DMS114 treated with DMSO at 0.1 percent for 48 hours (cell line): ENCODE data around the gene PORCN.
A peak's percentile ranks its signal among the peaks of the same experiment; 100 is the strongest.

Source experiments
- DNase-seq: peaks from one replicate; lab custom pipeline; 2025; ENCODE audit not compliant: unreplicated experiment; lab: John Stamatoyannopoulos, UW

Gene PORCN

DNA sequence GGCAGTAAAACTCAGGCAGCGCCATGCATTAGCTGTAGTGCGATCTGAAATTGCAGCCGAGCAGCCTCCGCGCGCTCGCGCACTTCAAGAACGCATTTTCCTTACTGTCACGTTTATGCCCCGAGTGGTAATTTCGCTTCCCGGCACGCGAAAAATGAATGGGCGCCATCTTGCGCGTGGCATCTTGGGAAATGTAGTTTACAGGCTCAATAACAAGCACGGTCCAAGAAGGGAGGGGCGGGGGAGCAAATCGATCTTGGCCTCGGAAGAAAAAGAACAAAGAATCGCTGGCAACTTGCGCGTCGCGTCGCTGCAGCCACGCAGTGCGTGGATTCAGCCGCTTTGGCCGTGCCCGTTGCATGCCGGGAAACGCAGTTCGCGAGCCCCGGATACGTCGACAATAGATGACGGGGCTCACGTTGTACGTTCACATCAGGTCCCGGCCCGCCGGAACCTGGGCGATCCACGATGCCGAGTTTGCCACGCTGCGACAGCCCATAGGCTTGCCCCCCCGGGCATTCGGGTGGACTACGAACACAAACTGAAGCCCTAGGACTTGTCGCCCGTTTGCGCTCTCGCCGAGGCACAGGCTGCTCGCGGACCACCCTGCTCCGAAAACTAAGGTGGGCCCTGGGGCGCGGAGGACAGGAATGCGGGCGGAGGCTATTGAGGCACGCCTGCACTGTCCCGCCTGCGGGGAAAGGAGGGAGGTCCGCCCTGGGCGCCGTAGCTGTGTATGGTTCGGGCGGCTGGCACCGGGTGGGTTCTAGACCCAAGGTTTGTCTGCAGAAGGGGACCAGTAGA lies 32.8 kb upstream of the PORCN start, which contains the start of gene FTSJ1:
TSS of gene FTSJ1 (plus strand) at position 426 of the 804 bp plus-strand sequence. CDS start 1,849 bp downstream, outside the sequence.
- DNase-seq: peak; percentile 79

DNA sequence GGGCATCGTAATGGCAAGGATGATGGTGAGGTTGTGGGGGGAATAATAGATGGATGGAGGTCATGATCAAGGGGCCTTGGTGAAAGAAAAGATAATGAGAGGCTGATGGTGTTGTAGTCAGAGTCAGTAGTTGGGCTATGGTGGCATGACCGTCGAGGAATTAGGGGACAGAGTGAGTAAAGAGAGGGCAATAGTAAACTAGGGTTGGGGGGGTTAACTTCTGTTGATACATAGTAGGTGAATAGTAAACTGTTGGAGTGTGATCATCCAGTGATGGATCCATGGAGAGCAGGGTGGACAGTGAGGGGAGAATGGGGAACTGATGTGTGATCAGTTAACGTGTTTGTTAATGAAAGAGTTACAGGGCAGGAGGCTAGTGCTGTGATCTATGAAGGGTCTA lies 31.9 kb upstream of the PORCN start:
- no peak for DNase-seq

DNA sequence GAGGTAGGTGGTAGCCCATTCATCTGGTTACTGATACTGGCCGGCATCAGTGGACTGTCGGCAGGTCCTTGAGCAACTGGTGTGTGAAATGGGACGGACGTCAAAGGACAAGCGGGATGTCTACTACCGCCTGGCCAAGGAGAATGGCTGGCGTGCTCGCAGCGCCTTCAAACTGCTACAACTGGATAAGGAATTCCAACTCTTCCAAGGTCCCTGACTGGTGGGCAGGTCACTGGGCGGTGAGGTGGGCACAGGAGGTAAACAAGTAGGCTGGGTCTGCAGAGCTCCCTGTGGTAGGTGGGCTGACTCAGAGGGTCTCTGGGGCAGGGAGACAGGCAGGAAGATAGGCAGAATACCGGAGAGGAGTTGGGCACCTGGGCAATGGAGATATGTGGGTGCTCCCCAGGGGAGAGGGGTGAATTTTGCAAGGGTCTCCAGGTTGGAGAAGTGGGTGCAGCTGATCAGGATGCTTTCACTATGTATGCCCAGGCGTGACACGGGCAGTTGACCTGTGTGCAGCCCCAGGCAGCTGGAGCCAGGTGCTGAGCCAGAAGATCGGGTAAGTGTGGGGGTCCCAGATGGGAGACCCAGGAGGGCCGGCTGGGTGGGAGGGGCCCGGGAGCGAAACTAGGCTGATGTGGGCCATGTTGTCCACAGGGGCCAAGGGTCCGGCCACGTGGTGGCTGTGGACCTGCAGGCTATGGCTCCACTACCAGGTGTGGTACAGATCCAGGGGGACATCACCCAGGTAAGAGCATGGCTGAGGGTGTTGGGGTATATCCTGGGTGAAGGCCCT lies 30.6 kb upstream of the PORCN start:
- no peak for DNase-seq

DNA sequence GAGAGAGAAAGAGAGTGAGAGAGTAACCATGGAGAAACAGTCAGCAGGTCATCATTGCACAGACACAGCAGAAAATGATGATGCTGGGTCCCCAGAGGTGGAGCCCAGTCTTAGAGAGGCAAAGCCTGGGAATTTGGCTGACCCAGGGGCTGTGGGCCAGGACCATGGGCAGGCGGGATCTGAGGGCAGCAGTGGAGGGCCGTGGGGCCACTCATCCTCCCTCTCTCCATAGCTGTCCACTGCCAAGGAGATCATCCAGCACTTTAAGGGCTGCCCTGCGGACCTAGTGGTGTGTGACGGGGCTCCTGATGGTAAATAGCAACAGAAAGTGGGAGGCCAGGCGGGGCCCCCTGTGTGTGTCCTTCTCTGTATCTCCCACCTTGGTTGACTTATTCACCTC lies 30.0 kb upstream of the PORCN start:
- no peak for DNase-seq

DNA sequence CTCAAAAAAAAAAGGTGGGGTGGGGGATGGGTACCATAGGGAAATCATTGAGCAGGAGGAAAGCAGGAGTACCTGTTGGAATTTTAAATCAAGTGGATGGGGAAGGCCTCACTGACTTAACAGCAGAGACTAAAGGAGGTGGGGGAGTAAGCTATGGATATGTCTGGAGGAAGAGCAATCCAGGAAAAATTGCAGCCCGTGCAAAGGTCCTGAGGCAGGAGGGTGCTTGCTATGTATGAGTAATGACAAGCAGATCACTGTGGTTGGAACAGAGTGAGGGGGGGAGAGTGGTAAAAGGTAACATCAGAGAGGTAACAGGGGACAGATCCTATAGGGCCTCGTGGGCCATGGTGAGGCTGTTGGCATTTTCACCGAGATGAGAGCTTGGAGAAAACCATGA lies 28.6 kb upstream of the PORCN start:
- DNase-seq: no peak

DNA sequence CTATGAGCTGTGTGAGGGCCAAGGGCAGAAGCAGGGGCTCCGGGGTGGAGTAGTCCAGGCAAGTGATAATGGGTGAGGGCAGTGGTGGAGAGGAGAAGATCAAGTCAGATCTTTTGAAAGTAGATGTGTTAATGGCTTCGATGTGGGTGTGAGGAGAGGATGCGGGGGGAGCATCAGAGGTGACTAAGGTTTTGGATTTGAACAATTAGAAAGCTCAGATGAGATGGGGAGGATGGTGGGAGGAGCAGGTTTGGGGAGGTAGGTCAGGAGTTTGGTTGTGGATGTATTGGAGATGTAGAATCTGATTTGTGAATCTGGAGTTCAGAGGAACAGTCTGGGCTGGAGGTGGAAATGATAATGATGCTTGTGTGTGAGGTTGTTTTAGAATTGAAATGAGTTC lies 28.2 kb upstream of the PORCN start:
- DNase-seq: no peak

DNA sequence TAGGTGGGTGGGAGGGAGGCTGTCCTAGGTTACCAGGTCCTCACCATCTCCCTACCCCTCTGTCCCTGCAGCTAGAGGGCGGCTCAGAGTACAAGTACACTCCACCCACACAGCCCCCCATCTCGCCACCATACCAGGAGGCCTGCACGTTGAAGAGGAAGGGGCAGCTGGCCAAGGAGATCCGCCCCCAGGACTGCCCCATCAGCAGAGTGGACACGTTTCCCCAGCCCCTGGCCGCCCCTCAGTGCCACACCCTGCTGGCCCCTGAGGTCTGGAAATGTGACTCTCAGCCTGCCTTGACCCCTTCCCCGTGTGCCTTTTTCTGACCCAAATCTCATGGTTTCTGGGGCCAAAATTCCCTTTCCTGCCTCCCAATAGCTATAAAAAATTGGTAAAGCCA lies 26.3 kb upstream of the PORCN start:
- no peak for DNase-seq

DNA sequence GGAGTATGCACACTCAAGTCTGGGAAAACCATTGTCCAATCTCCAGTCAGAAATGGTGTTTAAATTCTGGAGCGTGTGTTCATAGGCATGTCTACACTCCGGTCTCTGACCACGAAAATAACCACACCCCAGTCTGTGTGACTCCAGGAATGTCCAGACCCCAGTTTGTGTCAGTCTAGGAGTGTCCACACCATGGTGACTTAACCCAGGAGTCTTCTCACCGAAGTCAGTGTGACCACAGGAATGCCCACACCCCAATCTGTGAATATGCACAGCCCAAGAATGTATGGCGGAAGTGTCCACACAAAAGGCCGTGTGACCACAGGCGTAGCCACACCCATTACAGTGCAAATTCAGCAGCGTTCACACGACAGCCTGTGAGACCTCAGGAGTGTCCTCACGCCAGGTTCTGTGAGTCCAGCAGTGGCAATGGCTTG lies 21.4 kb upstream of the PORCN start:
- no peak for DNase-seq

DNA sequence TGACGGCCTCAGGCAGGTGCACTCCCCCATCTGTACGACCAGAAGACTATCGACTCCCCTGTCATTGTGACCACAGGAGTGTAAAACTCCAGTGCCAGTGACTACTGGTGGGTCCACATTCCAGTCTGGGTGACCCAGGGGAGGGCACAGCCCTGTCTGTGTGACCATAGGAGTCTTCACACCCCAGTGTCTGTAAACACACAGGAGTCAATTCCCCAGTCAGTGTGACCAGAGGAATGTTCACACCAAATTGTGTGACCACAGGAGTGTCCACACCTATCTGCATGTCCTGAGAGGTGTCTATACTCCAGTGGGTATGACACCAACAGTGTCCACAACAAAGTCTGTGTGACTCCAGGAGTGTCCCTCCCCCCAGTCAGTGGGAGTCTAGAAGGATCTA lies 20.8 kb upstream of the PORCN start:
- DNase-seq: no peak

DNA sequence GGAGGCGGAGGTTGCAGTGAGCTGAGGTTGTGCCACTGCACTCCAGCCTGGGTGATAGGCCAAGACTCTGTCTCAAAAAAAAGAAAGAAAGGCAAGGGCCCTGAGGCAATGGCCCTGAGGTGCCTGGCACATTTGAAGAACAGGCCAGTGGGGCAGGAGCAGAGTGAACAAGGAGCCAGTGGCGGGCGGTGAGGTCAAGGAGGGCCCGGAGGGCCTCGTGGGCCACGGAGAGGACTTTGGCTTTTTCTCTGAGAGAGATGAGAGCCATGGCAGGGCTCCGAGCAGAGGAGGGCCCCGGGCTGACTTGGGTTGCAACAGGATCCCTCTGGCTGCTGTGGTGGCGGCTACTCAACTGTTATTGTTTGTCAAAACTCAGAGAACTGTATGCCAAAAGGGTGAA lies 19.5 kb upstream of the PORCN start:
- no peak for DNase-seq

DNA sequence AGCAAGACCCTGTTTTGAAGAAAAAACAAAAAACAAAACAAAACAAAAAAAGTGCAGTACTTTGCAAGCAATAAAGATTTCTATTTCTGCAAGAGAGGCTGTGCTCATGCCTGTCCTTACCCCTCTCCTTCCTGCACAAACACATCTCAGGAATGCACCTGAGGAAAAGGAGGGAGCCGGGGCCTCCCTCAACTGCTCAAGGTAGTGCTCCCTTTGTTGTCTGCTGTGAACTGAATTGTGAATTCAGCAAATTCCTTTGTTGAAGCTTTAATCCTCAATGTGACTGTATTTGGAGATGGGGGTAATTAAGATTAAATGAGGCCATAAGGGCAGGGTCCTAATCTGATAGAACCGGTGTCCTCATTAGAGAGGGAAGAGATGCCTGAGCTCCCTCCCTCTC lies 18.9 kb upstream of the PORCN start:
- no peak for DNase-seq

DNA sequence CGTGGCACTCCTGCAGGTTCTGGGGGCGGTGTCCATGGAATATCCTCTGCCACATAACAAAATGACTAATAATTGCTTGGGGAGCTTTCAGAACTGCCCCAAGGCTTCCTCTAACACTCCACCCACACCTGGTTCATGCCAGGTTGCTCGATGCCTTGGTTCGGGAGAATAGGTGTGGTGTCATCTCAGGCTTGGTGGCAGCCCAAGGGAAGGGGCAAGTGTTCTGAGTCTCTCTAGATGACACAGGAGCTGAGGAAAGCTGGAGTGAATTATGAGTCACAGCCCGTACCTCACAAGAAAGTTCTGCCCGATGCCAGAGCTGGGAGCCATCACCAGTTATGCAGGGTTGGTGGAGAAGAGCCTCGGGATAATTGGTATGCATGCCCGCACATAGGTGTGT lies 18.1 kb upstream of the PORCN start:
- DNase-seq: no peak

DNA sequence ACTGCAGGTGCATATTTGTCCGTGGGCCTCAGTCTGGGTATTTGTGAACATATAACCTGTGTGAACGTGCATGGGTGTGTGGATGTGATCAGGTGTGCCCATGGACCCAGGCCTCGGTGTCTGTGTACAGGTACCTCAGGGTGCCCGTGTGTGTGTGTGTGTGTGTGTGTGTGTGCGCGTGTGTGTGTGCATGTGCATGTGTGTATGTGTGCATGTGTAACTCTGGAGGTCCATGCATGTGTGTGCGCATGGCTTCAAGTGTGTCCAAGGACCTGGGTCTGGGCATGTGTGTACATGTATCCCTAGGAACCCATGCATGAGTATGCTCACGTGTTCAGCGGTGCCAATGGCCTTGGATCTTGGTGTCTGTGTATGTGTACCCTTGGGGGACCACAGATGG lies 17.0 kb upstream of the PORCN start:
- no peak for DNase-seq

DNA sequence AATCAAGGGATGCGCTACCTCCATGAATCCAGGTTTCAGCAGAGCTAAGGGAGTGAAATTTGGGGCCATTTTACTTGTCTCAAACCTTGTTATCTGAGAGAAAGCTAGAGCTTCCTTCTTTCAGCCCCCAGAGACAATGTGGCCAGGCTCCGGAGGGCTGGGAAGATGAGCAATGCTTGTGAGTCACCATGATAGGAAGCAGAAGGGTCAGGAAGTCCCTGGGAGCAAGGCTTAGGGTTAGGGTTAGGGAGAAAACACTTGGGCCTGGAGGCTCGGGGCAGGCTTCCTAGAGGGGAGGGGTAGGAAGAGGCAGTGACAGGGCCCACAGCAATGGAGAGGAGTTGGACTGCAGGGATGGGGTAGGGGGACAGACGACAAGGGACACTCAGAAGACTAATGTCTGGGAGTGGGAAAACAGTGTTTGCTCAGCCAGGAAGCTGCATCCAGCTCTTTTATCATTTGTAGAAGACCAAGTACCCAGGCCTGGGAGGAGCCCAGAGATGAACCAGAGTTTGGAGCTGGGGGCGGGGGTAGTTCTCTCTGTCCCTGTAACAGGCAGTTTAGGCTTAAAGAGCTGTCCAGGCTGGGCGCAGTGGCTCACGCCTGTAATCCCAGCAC lies 16.4 kb upstream of the PORCN start:
- no peak for DNase-seq

DNA sequence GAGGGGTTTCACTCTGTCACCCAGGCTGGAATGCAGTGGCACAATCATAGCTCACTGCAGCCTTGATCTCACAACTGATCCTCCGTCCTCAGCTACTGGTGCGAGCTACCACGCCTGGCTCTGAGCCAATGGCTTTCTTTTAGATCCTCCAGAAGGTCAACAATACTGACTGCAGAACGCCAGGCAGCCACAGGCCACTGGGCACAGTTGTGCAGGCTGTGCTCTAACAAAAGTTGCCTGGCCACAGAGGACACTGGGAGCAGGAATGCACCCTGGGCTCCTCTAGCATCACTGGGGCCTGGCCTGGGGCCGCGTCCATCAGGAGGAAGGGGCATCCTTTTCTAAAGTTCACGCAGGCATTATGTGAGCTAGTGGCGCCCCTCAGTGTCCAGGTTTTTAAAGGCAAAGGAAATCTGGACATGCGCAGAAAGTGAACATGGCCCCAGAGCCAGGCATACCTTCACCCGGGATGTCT lies 14.9 kb upstream of the PORCN start:
- no peak for DNase-seq

DNA sequence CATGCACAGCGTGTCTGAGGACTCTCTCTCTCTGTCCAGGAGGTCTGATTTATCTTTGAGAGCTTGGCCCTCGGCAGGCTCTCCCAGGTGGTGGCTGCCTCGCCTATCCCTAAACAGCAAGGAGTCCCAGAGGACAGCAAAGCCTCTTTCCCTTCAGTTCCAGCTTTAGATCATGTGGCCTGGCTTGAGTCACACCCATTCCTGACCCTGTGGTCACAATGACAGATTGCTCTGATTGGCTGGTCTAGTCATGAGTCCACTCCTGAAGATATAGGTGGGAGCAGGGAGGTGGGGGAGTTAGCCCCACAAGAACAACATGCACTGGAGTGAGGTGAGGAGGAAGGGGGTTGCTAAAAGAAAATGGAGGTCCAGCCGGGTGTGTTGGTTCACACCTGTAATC lies 12.1 kb upstream of the PORCN start:
- DNase-seq: no peak

DNA sequence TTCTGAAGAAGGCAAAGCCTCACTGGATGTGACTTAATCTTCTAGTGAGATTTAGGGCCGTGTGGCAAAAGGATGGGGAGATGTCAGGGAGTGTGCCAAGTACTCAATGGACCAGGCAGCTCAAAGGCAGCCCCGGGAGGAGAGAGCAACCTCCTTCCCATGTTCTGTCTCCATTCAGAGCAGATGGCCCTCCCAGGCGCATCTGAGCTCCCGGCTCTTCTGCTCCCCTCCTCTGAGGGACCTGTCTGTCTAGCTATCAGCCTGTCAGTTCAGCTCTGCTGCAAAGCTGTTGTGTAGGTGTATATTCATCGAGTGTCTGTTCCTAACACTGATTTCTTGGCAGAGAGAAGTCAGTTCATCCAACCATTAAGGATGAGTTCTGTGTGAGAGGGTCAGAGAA lies 10.9 kb upstream of the PORCN start:
- no peak for DNase-seq

DNA sequence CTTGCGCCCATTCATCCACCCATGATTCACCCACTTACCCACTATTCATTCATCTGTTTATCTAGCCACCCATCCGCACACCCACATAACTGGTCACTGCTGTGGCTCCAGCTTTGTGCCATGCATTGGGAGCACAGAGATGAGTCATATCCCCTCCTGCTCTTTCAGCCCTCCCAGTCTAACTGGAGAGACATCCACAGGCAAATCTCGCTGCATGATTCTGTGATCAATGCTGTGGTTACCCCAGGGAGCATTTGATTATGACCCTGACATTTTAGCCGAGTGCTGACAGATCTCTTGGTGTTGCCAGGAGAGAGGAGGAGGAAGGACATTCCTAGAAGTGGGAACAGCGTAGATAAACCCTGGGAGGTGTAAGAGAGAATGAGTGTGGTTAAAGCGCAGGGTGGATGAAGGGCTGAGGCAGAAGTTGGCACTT lies 10.4 kb upstream of the PORCN start:
- no peak for DNase-seq

DNA sequence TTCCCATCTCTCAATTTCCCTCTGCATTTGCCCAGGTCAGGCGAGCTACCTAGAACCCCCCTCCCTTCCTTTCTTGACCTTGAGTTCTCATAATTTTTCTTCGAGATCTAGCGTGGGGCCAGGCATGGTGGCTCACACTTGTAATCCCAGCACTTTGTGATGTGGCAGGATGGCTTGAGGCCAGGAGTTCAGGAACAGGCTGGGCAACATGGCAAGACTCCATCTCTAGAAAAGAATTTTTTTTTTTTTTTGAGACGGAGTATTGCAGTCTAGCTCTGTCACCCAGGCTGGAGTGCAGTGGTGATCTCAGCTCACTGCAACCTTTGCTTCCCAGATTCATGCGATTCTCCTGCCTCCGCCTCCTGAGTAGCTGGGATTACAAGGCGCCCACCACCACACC lies 4.5 kb upstream of the PORCN start:
- no peak for DNase-seq

DNA sequence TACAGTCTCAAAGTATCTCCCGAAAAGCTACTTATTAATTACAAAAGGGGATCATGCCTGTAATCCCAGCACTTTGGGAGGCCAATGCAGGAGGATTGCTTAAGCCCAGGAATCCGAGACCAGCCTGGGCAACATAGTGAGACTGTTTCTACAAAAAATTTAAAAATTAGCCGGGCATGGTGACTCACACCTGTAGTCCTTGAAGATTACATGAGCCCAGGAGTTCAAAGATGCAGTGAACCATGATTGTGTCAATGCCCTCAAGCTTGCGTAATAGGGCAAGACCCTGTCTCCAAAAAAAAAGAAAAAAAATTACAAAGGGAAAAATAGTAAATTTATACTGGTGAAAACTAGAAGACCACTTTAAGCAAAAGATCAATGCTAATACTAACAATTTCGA lies 3.3 kb upstream of the PORCN start:
- no peak for DNase-seq

DNA sequence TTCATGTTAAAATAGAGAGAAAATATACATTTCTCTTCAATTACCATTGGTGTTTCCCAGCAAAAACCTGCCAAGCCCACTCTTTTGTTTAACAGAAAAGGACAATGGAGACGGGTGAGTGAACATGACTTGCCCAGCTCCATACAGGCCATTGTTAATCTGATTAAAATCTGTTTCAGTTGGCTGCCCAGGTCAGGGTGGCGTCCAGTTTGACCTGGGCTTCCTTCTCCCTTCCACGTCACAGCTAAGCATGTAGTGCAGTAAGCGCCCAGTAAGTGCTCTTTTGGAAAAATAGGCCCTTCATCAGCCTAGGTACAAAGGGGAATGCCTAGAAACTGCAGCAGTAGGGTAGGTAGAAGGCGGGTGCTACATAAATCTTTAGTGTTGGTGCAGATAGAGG lies 1.5 kb upstream of the PORCN start:
- no peak for DNase-seq

DNA sequence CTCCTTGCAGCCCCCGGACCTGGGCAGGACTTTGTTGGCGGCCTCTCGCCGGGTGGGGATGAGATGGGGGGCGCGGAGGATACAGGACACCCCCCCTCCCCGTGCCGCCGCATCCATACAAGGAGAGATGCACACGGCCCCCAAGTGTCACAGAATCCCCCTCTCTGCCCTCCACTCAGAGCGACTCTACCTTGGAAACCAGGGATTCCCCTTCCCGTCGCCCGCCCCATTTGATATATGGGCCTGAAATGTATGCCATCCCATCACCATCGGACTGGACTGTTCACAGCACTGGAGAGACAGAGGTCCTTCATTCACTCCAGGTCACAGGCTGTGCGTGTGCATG lies 426 bp downstream of the PORCN start:
- no peak for DNase-seq
